CD4-positive, alpha-beta memory T cell (primary cell): ENCODE measurements around the gene LITAF. TPM values are rescaled to one million over a fixed set of nuclear protein-coding genes. Genes with fewer than 3 reads are reported as not detected.

Experiments
- CTCF ChIA-PET: fragments of 350-600 bp; sonication (Branson Sonifier 250); formaldehyde crosslinking; loops from one replicate; lab custom pipeline; 2021; ENCODE audit warnings: inconsistent platforms; ENCODE audit not compliant: partially characterized antibody; lab: Charles Lee
- POLR2A ChIA-PET: fragments of 350-600 bp; sonication (Branson Sonifier 250); formaldehyde crosslinking; loops from one replicate; lab custom pipeline; 2021; ENCODE audit not compliant: partially characterized antibody; lab: Charles Lee
- DNase-seq, 5 donors: peaks; one replicate each; pipeline versions ENCODE4 v3.0.0 to v3.0.0-alpha.2; 2020 to 2022; ENCODE audit warnings: mixed read lengths in 1 of 5
- H3K27ac ChIP-seq: one replicate; pipeline ENCODE4 v1.7.0; 2013; ENCODE audit warnings: low read depth, low read length
- H3K27me3 ChIP-seq: 2 replicates; pipeline ENCODE4 v1.7.0; 2013; ENCODE audit warnings: mild to moderate bottlenecking, low read length, moderate library complexity; ENCODE audit not compliant: insufficient read depth
- H3K36me3 ChIP-seq: 2 replicates; pipeline ENCODE4 v1.7.0; 2013; ENCODE audit warnings: mild to moderate bottlenecking, low read length, moderate library complexity; ENCODE audit not compliant: insufficient read depth
- H3K4me1 ChIP-seq: 2 replicates; pipeline ENCODE4 v1.7.0; 2013; ENCODE audit warnings: mild to moderate bottlenecking, low read length, moderate library complexity; ENCODE audit not compliant: insufficient read depth
- H3K4me3 ChIP-seq, 2 donors: one replicate each; pipeline ENCODE4 v1.7.0; 2013; ENCODE audit warnings: low read length in 2 of 2, mild to moderate bottlenecking in 1 of 2
- H3K9me3 ChIP-seq, 2 donors: one replicate each; pipeline ENCODE4 v1.7.0; 2013; ENCODE audit warnings: low read length in 2 of 2, control low read depth in 1 of 2; ENCODE audit not compliant: control insufficient read depth in 1 of 2
- H3K27ac Mint-ChIP-seq, 7 donors: one replicate each; pipeline ENCODE4 v1.8.0; 2020 to 2021; ENCODE audit warnings: mixed read lengths in 7 of 7, mild to moderate bottlenecking in 6 of 7, inconsistent platforms in 3 of 7, moderate library complexity in 3 of 7
- H3K27me3 Mint-ChIP-seq, 2 donors: one replicate each; pipeline ENCODE4 v1.8.0; 2020 to 2021; ENCODE audit warnings: mixed read lengths in 2 of 2
- H3K36me3 Mint-ChIP-seq, 2 donors: one replicate each; pipeline ENCODE4 v1.8.0; 2020 to 2021; ENCODE audit warnings: mixed read lengths in 2 of 2, inconsistent platforms in 1 of 2, mild to moderate bottlenecking in 1 of 2
- H3K4me1 Mint-ChIP-seq, 4 donors: one replicate each; pipeline ENCODE4 v1.8.0; 2020 to 2021; ENCODE audit warnings: mixed read lengths in 4 of 4, mild to moderate bottlenecking in 1 of 4
- H3K4me3 Mint-ChIP-seq, 8 donors: one replicate each; pipeline ENCODE4 v1.8.0; 2020 to 2021; ENCODE audit warnings: mixed read lengths in 8 of 8, mild to moderate bottlenecking in 7 of 8, moderate library complexity in 6 of 8, inconsistent platforms in 3 of 8
- H3K9me3 Mint-ChIP-seq, 8 donors: one replicate each; pipeline ENCODE4 v1.8.0; 2020 to 2021; ENCODE audit warnings: mixed read lengths in 8 of 8, mild to moderate bottlenecking in 5 of 8, inconsistent platforms in 3 of 8, moderate library complexity in 1 of 8
- intact Hi-C: fragments of 100-400 bp; cut with micrococcal nuclease; formaldehyde crosslinking; loops from one replicate; pipeline ENCODE4 v1.15.1; 2023
- polyA plus RNA-seq, 2 donors: library from polyadenylated mRNA; unstranded; fragments of 300-500 nt; fragmentation: Illumina TruSeq; gene quantifications; one replicate each; pipeline ENCODE4 v1.2.3, GENCODE V29; 2021
- total RNA-seq, 2 experiments: library from RNA; stranded (reverse); gene quantifications; one replicate each; pipeline ENCODE4 v1.2.3, GENCODE V29; 2021

Gene LITAF
- total and polyA plus RNA-seq, 4 experiments from 2014 or later = 155 to 496 (median 250) TPM

- Histone ChIP-seq H3K36me3 (no peaks in the 10 kb centered on the region), H3K4me1 (no peaks in the 10 kb centered on the region), H3K27me3 (no peaks in the 10 kb centered on the region), H3K9me3 (no peaks in the 10 kb centered on the region), H3K4me3 (no peak overlapping the region), H3K27ac (no peak overlapping the region)
- H3K27me3 Mint-ChIP-seq = no peaks in the 10 kb centered on the region
- DNase-seq = no peak
- ChIA-PET CTCF (interaction anchor here (9.9 kb wide), 1 partner anchor 117 kb away, joined by 206 read pairs; no protein-coding TSS in a partner anchor), POLR2A (no interaction called here)
- H3K27ac Mint-ChIP-seq = no peak overlapping the region
- H3K9me3 Mint-ChIP-seq = no peaks in the 10 kb centered on the region
- intact Hi-C loops = no loop called here
- no peaks in the 10 kb centered on the region for H3K36me3 Mint-ChIP-seq
- H3K4me1 Mint-ChIP-seq = peaks cover 3 to 11% (median 5%) of the 10 kb centered on the region in 4 donors
- H3K4me3 Mint-ChIP-seq = no peak overlapping the region
Observed at GRCh38 chr16:11528053-11528452, 58.7 kb downstream of the LITAF start.

DNA sequence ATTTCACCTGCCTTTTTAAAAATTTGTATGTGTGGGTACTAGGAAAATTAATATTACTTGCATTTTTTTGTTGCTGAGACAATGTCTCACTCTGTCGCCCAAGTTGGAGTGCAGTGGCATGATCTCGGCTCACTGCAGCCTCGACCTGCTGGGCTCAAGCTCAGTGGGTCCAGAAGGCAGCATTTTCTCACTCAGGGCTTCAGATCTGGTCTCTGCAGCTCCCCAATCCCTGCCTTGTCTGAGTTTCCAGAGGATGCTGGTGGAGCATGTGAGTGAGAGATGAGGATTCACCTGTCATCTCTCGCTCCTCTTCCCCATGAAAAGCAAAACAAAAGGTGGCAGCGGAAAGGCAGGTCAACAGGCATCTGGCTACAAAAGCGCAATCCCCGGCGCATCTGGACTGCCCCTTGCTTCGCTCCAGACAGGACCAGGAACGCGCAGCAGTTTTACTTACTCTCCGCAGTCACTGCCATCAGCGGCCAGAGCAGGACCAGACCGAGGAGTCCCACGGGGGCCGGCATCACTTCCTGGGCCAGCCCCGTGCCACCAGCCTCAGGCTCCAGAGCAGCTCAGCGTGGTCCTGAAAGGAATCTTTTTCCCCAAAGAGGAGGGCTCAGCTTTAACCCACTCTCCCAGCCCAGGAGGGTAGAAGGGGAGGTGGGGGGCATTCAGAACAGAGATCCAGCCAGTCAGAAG is 59.9 kb downstream of the LITAF start:
- no peaks in the 10 kb centered on the region for H3K4me1 Mint-ChIP-seq

GRCh38 chr16:11524098-11524760 is 62.5 kb downstream of the LITAF start:
- Histone ChIP-seq H3K27me3 (no peaks in the 10 kb centered on the region), H3K27ac (no peak overlapping the region), H3K4me1 (no peaks in the 10 kb centered on the region), H3K36me3 (no peaks in the 10 kb centered on the region), H3K9me3 (no peaks in the 10 kb centered on the region), H3K4me3 (no peak overlapping the region)
- peaks cover 0 to 25% (median 8%) of the 10 kb centered on the region in 8 donors for H3K9me3 Mint-ChIP-seq
- H3K4me3 Mint-ChIP-seq = no peak overlapping the region
- intact Hi-C loops = no loop called here
- H3K27ac Mint-ChIP-seq = no peak overlapping the region
- CTCF ChIA-PET = no interaction called here
- no peaks in the 10 kb centered on the region for H3K27me3 Mint-ChIP-seq
- H3K4me1 Mint-ChIP-seq = no peaks in the 10 kb centered on the region
- peaks cover 2 to 13% of the 10 kb centered on the region in 2 donors for H3K36me3 Mint-ChIP-seq
- DNase-seq = no peak
- POLR2A ChIA-PET = no interaction called here

More for the DNA sequence above, 59.9 kb downstream of the LITAF start:
- intact Hi-C loops = no loop called here
- no peaks in the 10 kb centered on the region for H3K9me3 ChIP-seq
- H3K4me3 Mint-ChIP-seq = peak overlapping the region in 1 of 8 donors; percentile 26
- no peaks in the 10 kb centered on the region for H3K27me3 ChIP-seq
- ChIA-PET CTCF (interaction anchor here (9.9 kb wide), 1 partner anchor 118 kb away, joined by 206 read pairs; no protein-coding TSS in a partner anchor), POLR2A (no interaction called here)
- no peak for DNase-seq
- H3K36me3 ChIP-seq = no peaks in the 10 kb centered on the region
- H3K4me1 ChIP-seq = no peaks in the 10 kb centered on the region
- no peak overlapping the region for H3K27ac ChIP-seq
- H3K9me3 Mint-ChIP-seq = peaks cover 0 to 9% (median under 1%) of the 10 kb centered on the region in 8 donors
- H3K4me3 ChIP-seq = no peak overlapping the region
- H3K27ac Mint-ChIP-seq = peak overlapping the region in 1 of 7 donors; percentile 36
- no peaks in the 10 kb centered on the region for H3K36me3 Mint-ChIP-seq
- H3K27me3 Mint-ChIP-seq = no peaks in the 10 kb centered on the region

DNA sequence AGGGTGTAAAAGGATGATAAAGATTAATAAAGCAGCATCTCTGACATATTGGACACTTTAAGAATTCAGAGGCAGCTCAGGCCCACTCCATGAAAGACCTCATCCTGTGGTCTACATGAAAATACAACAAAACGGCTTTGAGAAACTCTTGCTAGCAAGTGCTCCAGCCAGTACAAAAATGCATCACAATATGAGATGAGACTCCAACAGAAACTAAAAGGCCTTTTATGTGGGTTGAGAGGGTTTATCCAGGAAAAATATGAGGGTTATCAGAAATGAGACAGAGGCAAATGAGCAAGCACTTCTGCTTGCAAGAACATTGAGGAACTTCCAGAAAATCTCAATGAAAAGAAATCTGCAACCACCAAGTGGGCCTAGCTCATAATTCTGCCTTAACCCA is 65.7 kb downstream of the LITAF start:
- H3K36me3 ChIP-seq = no peaks in the 10 kb centered on the region
- no peaks in the 10 kb centered on the region for H3K4me1 ChIP-seq
- no peak overlapping the region for H3K27ac ChIP-seq
- Mint-ChIP-seq H3K27me3 (no peaks in the 10 kb centered on the region), H3K27ac (peak overlapping the region in 1 of 7 donors; percentile 55), H3K4me3 (no peak overlapping the region), H3K4me1 (no peaks in the 10 kb centered on the region), H3K36me3 (peaks cover 2 to 13% of the 10 kb centered on the region in 2 donors), H3K9me3 (peaks cover 0 to 25% (median 9%) of the 10 kb centered on the region in 8 donors)
- ChIA-PET CTCF (no interaction called here), POLR2A (no interaction called here)
- no peaks in the 10 kb centered on the region for H3K9me3 ChIP-seq
- no peaks in the 10 kb centered on the region for H3K27me3 ChIP-seq
- intact Hi-C loops = no loop called here
- DNase-seq = no peak
- no peak overlapping the region for H3K4me3 ChIP-seq

GRCh38 chr16:11520442-11520841 is 66.3 kb downstream of the LITAF start:
- ChIA-PET POLR2A (no interaction called here), CTCF (no interaction called here)
- Histone ChIP-seq H3K4me3 (no peak overlapping the region), H3K27ac (no peak overlapping the region), H3K4me1 (no peaks in the 10 kb centered on the region), H3K36me3 (no peaks in the 10 kb centered on the region), H3K27me3 (no peaks in the 10 kb centered on the region), H3K9me3 (no peaks in the 10 kb centered on the region)
- Mint-ChIP-seq H3K4me3 (no peak overlapping the region), H3K9me3 (peaks cover 0 to 25% (median 9%) of the 10 kb centered on the region in 8 donors), H3K27me3 (no peaks in the 10 kb centered on the region), H3K27ac (no peak overlapping the region), H3K36me3 (peaks cover 2 to 13% of the 10 kb centered on the region in 2 donors), H3K4me1 (no peaks in the 10 kb centered on the region)
- intact Hi-C loops = no loop called here
- DNase-seq = no peak

GRCh38 chr16:11517961-11518360 is 68.8 kb downstream of the LITAF start:
- intact Hi-C loops = no loop called here
- Histone ChIP-seq H3K4me1 (no peaks in the 10 kb centered on the region), H3K36me3 (no peaks in the 10 kb centered on the region), H3K27me3 (no peaks in the 10 kb centered on the region), H3K27ac (no peak overlapping the region), H3K9me3 (no peaks in the 10 kb centered on the region), H3K4me3 (no peak overlapping the region)
- no peaks in the 10 kb centered on the region for H3K4me1 Mint-ChIP-seq
- H3K27me3 Mint-ChIP-seq = no peaks in the 10 kb centered on the region
- peak overlapping the region in 1 of 7 donors; percentile 42 for H3K27ac Mint-ChIP-seq
- H3K4me3 Mint-ChIP-seq = no peak overlapping the region
- POLR2A ChIA-PET = no interaction called here
- DNase-seq = no peak
- peaks cover 2 to 13% of the 10 kb centered on the region in 2 donors for H3K36me3 Mint-ChIP-seq
- CTCF ChIA-PET = no interaction called here
- H3K9me3 Mint-ChIP-seq = peaks cover 0 to 25% (median 9%) of the 10 kb centered on the region in 8 donors

DNA sequence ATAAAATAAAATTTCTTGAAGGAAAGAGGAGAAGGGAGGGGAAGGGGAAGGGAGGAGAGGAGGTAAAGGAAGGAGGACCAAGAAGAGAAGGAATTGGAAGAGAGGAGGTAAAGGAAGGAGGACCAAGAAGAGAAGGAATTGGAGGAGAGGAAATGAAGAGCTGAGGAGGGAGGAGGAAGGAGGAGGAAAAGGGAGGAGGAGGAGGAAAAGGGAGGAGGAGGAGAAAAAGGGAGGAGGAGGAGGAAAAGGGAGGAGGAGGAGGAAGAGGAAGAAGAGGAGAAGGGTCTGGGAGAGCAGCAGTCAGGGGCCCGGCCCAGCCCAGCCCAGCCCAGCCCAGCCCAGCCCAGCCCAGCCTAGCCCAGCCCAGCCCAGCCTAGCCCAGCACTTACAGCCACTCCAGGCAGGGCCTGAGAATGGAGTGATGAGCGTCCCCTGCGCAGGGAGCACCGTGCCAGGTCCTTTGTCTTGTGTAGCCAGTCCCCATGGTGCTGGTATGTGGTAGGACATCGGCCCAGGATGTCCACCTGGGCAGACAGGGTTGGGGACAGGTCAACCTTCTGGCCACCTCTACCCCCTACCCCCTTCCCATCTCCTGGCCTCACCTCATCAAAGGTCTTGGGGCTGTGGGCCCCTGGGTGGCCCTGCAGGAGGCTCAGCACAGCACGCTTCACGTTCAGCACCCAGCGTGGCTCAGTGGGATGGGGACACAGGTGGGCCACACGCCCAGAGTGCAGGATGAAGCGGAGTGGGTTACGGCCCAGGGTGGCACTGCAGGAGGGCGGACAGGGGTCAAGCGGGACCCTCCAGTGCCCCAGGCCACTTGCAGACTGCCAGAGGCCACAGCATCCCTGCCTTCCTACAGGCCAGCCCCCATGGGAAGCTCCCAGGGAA is 70.9 kb downstream of the LITAF start:
- ChIA-PET CTCF (no interaction called here), POLR2A (no interaction called here)
- Histone ChIP-seq H3K27me3 (no peaks in the 10 kb centered on the region), H3K27ac (no peak overlapping the region), H3K4me1 (no peaks in the 10 kb centered on the region), H3K4me3 (no peak overlapping the region), H3K36me3 (no peaks in the 10 kb centered on the region), H3K9me3 (no peaks in the 10 kb centered on the region)
- Mint-ChIP-seq H3K4me3 (no peak overlapping the region), H3K9me3 (peaks cover 0 to 10% (median 2%) of the 10 kb centered on the region in 8 donors), H3K36me3 (peaks cover 0 to 6% of the 10 kb centered on the region in 2 donors), H3K4me1 (no peaks in the 10 kb centered on the region), H3K27me3 (no peaks in the 10 kb centered on the region), H3K27ac (no peak overlapping the region)
- intact Hi-C loops = no loop called here
- DNase-seq = no peak
